ENCODE measurements around the gene PLS3.
"Not testable (repeated sequence)": the region's sequence is repeated elsewhere in the genome, so short reads cannot be mapped to it uniquely, and the experiment has no call there.

- not testable (repeated sequence) for TF ChIP-seq CTCF, POLR2A (IDR thresholded peaks at IDR 0.05)
These were observed 19.9 kb upstream of the PLS3 start for GRCh38 chrX:115541045-115541444.
